IMR-90 (cell line): ENCODE measurements around the gene SERPIND1. TPM values are rescaled to one million over a fixed set of nuclear protein-coding genes. Genes with fewer than 3 reads are reported as not detected.
"Not testable (repeated sequence)": the region's sequence is repeated elsewhere in the genome, so short reads cannot be mapped to it uniquely, and the experiment has no call there.

Experiments used
- ATAC-seq: fragments of 200-7000 bp; cut with Tn5 transposase; 2 replicates; pipeline ENCODE4 v1.9.1; 2020; ENCODE audit warnings: low read depth, mild to moderate bottlenecking, moderate library complexity
- BruUV-seq: library from RNA; stranded (reverse); fragments of 400-500 nt; replicated peaks from 2 replicates; lab custom pipeline; 2021; lab: Mats Ljungman, UMichigan
- CTCF ChIA-PET: fragments of 300-600 bp; formaldehyde crosslinking; extraction: SDS; loops from one replicate; lab custom pipeline; 2021; ENCODE audit warnings: antibody characterized with exemption; lab: Yijun Ruan, JAX
- POLR2A ChIA-PET: fragments of 300-600 bp; sonication (Branson Sonifier 250); formaldehyde crosslinking; loops from one replicate; lab custom pipeline; 2022; ENCODE audit warnings: antibody characterized with exemption; ENCODE audit not compliant: unreplicated experiment; lab: Charles Lee
- DNase-seq: peaks from one replicate; pipeline ENCODE4 v3.0.0; 2013
- H2AFZ ChIP-seq: replicated peaks from 2 replicates; pipeline ENCODE3; 2013; ENCODE audit warnings: low read length, mild to moderate bottlenecking; ENCODE audit not compliant: poor library complexity
- H2AK5ac ChIP-seq: 2 replicates; pipeline ENCODE4 v1.6.1; 2013; ENCODE audit warnings: low read depth, low read length, inconsistent platforms
- H2AK9ac ChIP-seq: replicated peaks from 2 replicates; pipeline ENCODE3; 2013; ENCODE audit warnings: mild to moderate bottlenecking, low read depth, low read length, moderate library complexity; ENCODE audit not compliant: poor library complexity
- H2BK120ac ChIP-seq: 2 replicates; pipeline ENCODE4 v1.6.1; 2013; ENCODE audit warnings: low read depth, low read length, inconsistent platforms
- H2BK15ac ChIP-seq: 3 replicates; pipeline ENCODE4 v1.6.1; 2013; ENCODE audit warnings: low read depth, low read length, inconsistent platforms
- H2BK20ac ChIP-seq: 2 replicates; pipeline ENCODE4 v1.6.1; 2013; ENCODE audit warnings: low read depth, mild to moderate bottlenecking, inconsistent platforms, low read length, moderate library complexity
- H2BK5ac ChIP-seq: 2 replicates; pipeline ENCODE4 v1.6.1; 2013; ENCODE audit warnings: mild to moderate bottlenecking, low read depth, low read length, inconsistent platforms; ENCODE audit not compliant: poor library complexity, severe bottlenecking
- H3K14ac ChIP-seq: replicated peaks from 2 replicates; pipeline ENCODE4 v1.6.1; 2013; ENCODE audit warnings: low read depth, low read length, inconsistent platforms
- H3K18ac ChIP-seq: 2 replicates; pipeline ENCODE4 v1.6.1; 2013; ENCODE audit warnings: low read depth, low read length, control low read depth
- H3K23ac ChIP-seq: 2 replicates; pipeline ENCODE4 v1.6.1; 2013; ENCODE audit warnings: low read depth, low read length, inconsistent platforms
- H3K27ac ChIP-seq: 2 replicates; pipeline ENCODE4 v1.5.1; 2013; ENCODE audit warnings: mild to moderate bottlenecking, control low read depth, low read length; ENCODE audit not compliant: insufficient read depth
- H3K27me3 ChIP-seq: 2 replicates; pipeline ENCODE4 v1.6.1; 2013; ENCODE audit warnings: low read length; ENCODE audit not compliant: control insufficient read depth, insufficient read depth
- H3K36me3 ChIP-seq: 2 replicates; pipeline ENCODE4 v1.6.1; 2013; ENCODE audit warnings: low read length, mixed read lengths; ENCODE audit not compliant: control insufficient read depth, insufficient read depth
- H3K4ac ChIP-seq: 2 replicates; pipeline ENCODE4 v1.6.1; 2013; ENCODE audit warnings: low read depth, low read length, inconsistent platforms
- H3K4me1 ChIP-seq: 2 replicates; pipeline ENCODE4 v1.6.1; 2013; ENCODE audit warnings: low read length, mixed read lengths; ENCODE audit not compliant: control insufficient read depth, insufficient read depth
- H3K4me2 ChIP-seq: 2 replicates; pipeline ENCODE4 v1.6.1; 2013; ENCODE audit warnings: low read depth, mild to moderate bottlenecking, control low read depth, low read length, moderate library complexity
- H3K4me3 ChIP-seq: 2 replicates; pipeline ENCODE4 v1.5.1; 2013; ENCODE audit warnings: low read depth, mild to moderate bottlenecking, control low read depth, low read length, moderate library complexity; ENCODE audit not compliant: insufficient read depth
- H3K56ac ChIP-seq: 2 replicates; pipeline ENCODE4 v1.6.1; 2013; ENCODE audit warnings: low read length, inconsistent platforms; ENCODE audit not compliant: insufficient read depth; ENCODE audit errors: extremely low read depth
- H3K79me1 ChIP-seq, 2 experiments: 2 replicates each; pipeline ENCODE4 v1.6.1; 2013; ENCODE audit warnings: low read length in 2 of 2, inconsistent platforms in 1 of 2, low read depth in 1 of 2
- H3K9ac ChIP-seq: 2 replicates; pipeline ENCODE4 v1.6.1; 2013; ENCODE audit warnings: low read depth, low read length, control low read depth
- H3K9me1 ChIP-seq: 2 replicates; pipeline ENCODE4 v1.6.1; 2013; ENCODE audit warnings: low read length, inconsistent platforms; ENCODE audit not compliant: insufficient read depth
- H3K9me3 ChIP-seq: 2 replicates; pipeline ENCODE4 v1.6.1; 2013; ENCODE audit warnings: low read length; ENCODE audit not compliant: control insufficient read depth, insufficient read depth
- H4K20me1 ChIP-seq: 2 replicates; pipeline ENCODE4 v1.6.1; 2013; ENCODE audit warnings: low read length, inconsistent platforms; ENCODE audit not compliant: insufficient read depth
- H4K5ac ChIP-seq: 2 replicates; pipeline ENCODE4 v1.6.1; 2013; ENCODE audit warnings: mild to moderate bottlenecking, low read depth, low read length, control low read depth
- H4K8ac ChIP-seq, 2 experiments: 2 replicates each; pipeline ENCODE4 v1.6.1; 2013; ENCODE audit warnings: low read depth in 2 of 2, low read length in 2 of 2, control low read depth in 1 of 2, inconsistent platforms in 1 of 2
- H4K91ac ChIP-seq: 2 replicates; pipeline ENCODE4 v1.6.1; 2013; ENCODE audit warnings: low read depth, low read length, inconsistent platforms; ENCODE audit not compliant: insufficient read depth
- whole genome bisulfite sequencing, 2 experiments: methylation state at CpG; one replicate each; pipeline versions ENCODE4 v1.1.5 to v1.1.7; 2013; ENCODE audit warnings: missing lambda C conversion rate in 2 of 2; ENCODE audit not compliant: insufficient read length in 1 of 2; ENCODE audit errors: extremely low coverage in 2 of 2; 5-methylcytosine and 5-hydroxymethylcytosine counted together
- dilution Hi-C: fragments of 300-500 bp; cut with HindIII; formaldehyde crosslinking; loops from one replicate; pipeline ENCODE4 v1.14.3; 2018; ENCODE audit warnings: low sequenced_read_pairs; ENCODE audit not compliant: unreplicated experiment
- in situ Hi-C: fragments of 300-500 bp; cut with MboI; formaldehyde crosslinking; loops from 3 replicates; pipeline ENCODE4 v1.14.3; 2019; ENCODE audit warnings: low sequenced_read_pairs, inconsistent platforms, mixed read lengths
- intact Hi-C: fragments of 100-400 bp; cut with micrococcal nuclease; formaldehyde crosslinking; loops from 2 replicates; pipeline ENCODE4 v1.10.0; 2022
- polyA plus RNA-seq, 3 experiments: library from polyadenylated mRNA; depleted of rRNA; stranded (reverse); fragments of >200 nt; gene quantifications; 2 replicates each; pipeline ENCODE4 v1.2.3, GENCODE V29; 2012; ENCODE audit warnings: low replicate concordance in 1 of 3
- total RNA-seq: library from RNA; depleted of rRNA; stranded (reverse); fragments of >200 nt; gene quantifications from 2 replicates; pipeline ENCODE4 v1.2.3, GENCODE V29; 2012

Gene SERPIND1
- total and polyA plus RNA-seq, 2 of the 4 experiments (the other 2 are of a cell fraction): 0.12 TPM; not detected in 1

- H3K18ac ChIP-seq, H4K20me1 ChIP-seq, dilution Hi-C loops, intact Hi-C loops, H2BK15ac ChIP-seq, DNase-seq, H2AK9ac ChIP-seq, H2BK5ac ChIP-seq, H3K9ac ChIP-seq, H3K27ac ChIP-seq, H3K4ac ChIP-seq, H3K27me3 ChIP-seq, BruUV-seq, H2AFZ ChIP-seq, H3K4me2 ChIP-seq, in situ Hi-C loops, H3K9me1 ChIP-seq, POLR2A ChIA-PET, H3K4me1 ChIP-seq, H3K14ac ChIP-seq, H2BK120ac ChIP-seq, H3K56ac ChIP-seq, H3K23ac ChIP-seq, H2AK5ac ChIP-seq, H3K4me3 ChIP-seq, H4K5ac ChIP-seq, H3K9me3 ChIP-seq, H2BK20ac ChIP-seq, CTCF ChIA-PET, H4K91ac ChIP-seq, H4K8ac ChIP-seq: not testable (repeated sequence)
- Histone ChIP-seq H3K79me1 (peaks cover 7 to 12% of the 10 kb centered on the region in 2 experiments; a peak in 3 of 4 replicates), H3K36me3 (peaks cover 12% of the 10 kb centered on the region)
- no CpG with 5 or more reads among the region's 5 CpGs for WGBS, 2 experiments
- ATAC-seq: peak; percentile 59; the same call in 1 of the 2 replicates
These were observed 52.6 kb downstream of the SERPIND1 start for GRCh38 chr22:20826373-20827152.
